ACC112 (cell line): ENCODE measurements around the gene AKT1.

Source experiments
- H2AFZ ChIP-seq: fragments of 200-600 bp; sonication (generic); one replicate; pipeline ENCODE4 v1.6.0; 2017; ENCODE audit warnings: antibody characterized with exemption, low read length; ENCODE audit not compliant: unreplicated experiment
- H3K27ac ChIP-seq: fragments of 200-600 bp; sonication (generic); 2 replicates; pipeline ENCODE4 v1.5.1; 2014; ENCODE audit warnings: low read depth, mild to moderate bottlenecking, antibody characterized with exemption, low read length, moderate library complexity
- H3K27me3 ChIP-seq: fragments of 200-600 bp; sonication (generic); 2 replicates; pipeline ENCODE4 v1.6.1; 2014; ENCODE audit warnings: mild to moderate bottlenecking, antibody characterized with exemption, low read length, moderate library complexity, mixed read lengths; ENCODE audit not compliant: insufficient read depth
- H3K36me3 ChIP-seq: fragments of 200-600 bp; sonication (generic); 2 replicates; pipeline ENCODE4 v1.6.1; 2016; ENCODE audit warnings: mild to moderate bottlenecking, antibody characterized with exemption, low read length, moderate library complexity, mixed read lengths; ENCODE audit not compliant: insufficient read depth
- H3K4me1 ChIP-seq: fragments of 200-600 bp; sonication (generic); one replicate; pipeline ENCODE4 v1.6.1; 2016; ENCODE audit warnings: low read length, mixed read lengths; ENCODE audit not compliant: insufficient read depth, unreplicated experiment, control insufficient read depth
- H3K4me3 ChIP-seq: fragments of 200-600 bp; sonication (generic); 2 replicates; pipeline ENCODE4 v1.5.1; 2014; ENCODE audit warnings: mild to moderate bottlenecking, low read depth, low read length
- H3K79me2 ChIP-seq: fragments of 200-600 bp; sonication (generic); one replicate; pipeline ENCODE4 v1.6.0; 2016; ENCODE audit warnings: low read length; ENCODE audit not compliant: control insufficient read depth, unreplicated experiment, insufficient read depth

The AKT1 gene

GRCh38 chr14:104783484-104784217 lies 11.9 kb downstream of the AKT1 start:
- no peaks in the 10 kb centered on the region for H3K36me3 ChIP-seq
- H3K27ac ChIP-seq, result no peak overlapping the region
- H3K27me3 ChIP-seq, result no peaks in the 10 kb centered on the region
- peaks cover 24% of the 10 kb centered on the region for H3K79me2 ChIP-seq
- no peaks in the 10 kb centered on the region for H3K4me1 ChIP-seq
- no peak overlapping the region for H3K4me3 ChIP-seq
- H2AFZ ChIP-seq, result no peak overlapping the region

GRCh38 chr14:104782808-104783139 lies 12.8 kb downstream of the AKT1 start:
- Histone ChIP-seq H3K27ac (no peak overlapping the region), H3K36me3 (no peaks in the 10 kb centered on the region), H2AFZ (no peak overlapping the region), H3K79me2 (peaks cover 17% of the 10 kb centered on the region), H3K4me3 (no peak overlapping the region), H3K27me3 (no peaks in the 10 kb centered on the region), H3K4me1 (no peaks in the 10 kb centered on the region)

- H3K4me3 ChIP-seq, result no peak overlapping the region
- peaks cover under 1% of the 10 kb centered on the region; the same call in 1 of the 2 replicates for H3K36me3 ChIP-seq
- H2AFZ ChIP-seq, result no peak overlapping the region
- H3K27me3 ChIP-seq, result no peaks in the 10 kb centered on the region
- no peak overlapping the region for H3K27ac ChIP-seq
- H3K79me2 ChIP-seq, result peaks cover 12% of the 10 kb centered on the region
- no peaks in the 10 kb centered on the region for H3K4me1 ChIP-seq
Measured at GRCh38 chr14:104782086-104782807, 13.3 kb downstream of the AKT1 start.

- Histone ChIP-seq H3K4me1 (no peaks in the 10 kb centered on the region), H3K27ac (no peak overlapping the region), H2AFZ (no peak overlapping the region), H3K36me3 (peaks cover 6% of the 10 kb centered on the region; the same call in 1 of the 2 replicates), H3K4me3 (no peak overlapping the region), H3K79me2 (peaks cover 7% of the 10 kb centered on the region), H3K27me3 (no peaks in the 10 kb centered on the region)
Measured at GRCh38 chr14:104781271-104782077, 14.1 kb downstream of the AKT1 start.

GRCh38 chr14:104780513-104781030 lies 15.0 kb downstream of the AKT1 start:
- peaks cover 7% of the 10 kb centered on the region for H3K79me2 ChIP-seq
- no peak overlapping the region for H3K27ac ChIP-seq
- H3K4me1 ChIP-seq, result no peaks in the 10 kb centered on the region
- no peak overlapping the region for H2AFZ ChIP-seq
- no peaks in the 10 kb centered on the region for H3K27me3 ChIP-seq
- H3K4me3 ChIP-seq, result no peak overlapping the region
- peaks cover 12% of the 10 kb centered on the region; the same call in 1 of the 2 replicates for H3K36me3 ChIP-seq

- H2AFZ ChIP-seq, result no peak overlapping the region
- peaks cover 7% of the 10 kb centered on the region for H3K79me2 ChIP-seq
- no peaks in the 10 kb centered on the region for H3K4me1 ChIP-seq
- H3K27ac ChIP-seq, result no peak overlapping the region
- H3K4me3 ChIP-seq, result no peak overlapping the region
- peaks cover 15% of the 10 kb centered on the region; the same call in 1 of the 2 replicates for H3K36me3 ChIP-seq
- H3K27me3 ChIP-seq, result no peaks in the 10 kb centered on the region
Measured at GRCh38 chr14:104779776-104780512, 15.6 kb downstream of the AKT1 start.

GRCh38 chr14:104778694-104779331 lies 16.7 kb downstream of the AKT1 start:
- H3K79me2 ChIP-seq, result no peaks in the 10 kb centered on the region
- no peak overlapping the region for H3K27ac ChIP-seq
- no peaks in the 10 kb centered on the region for H3K4me1 ChIP-seq
- peaks cover 15% of the 10 kb centered on the region; the same call in 1 of the 2 replicates for H3K36me3 ChIP-seq
- H3K4me3 ChIP-seq, result no peak overlapping the region
- no peaks in the 10 kb centered on the region for H3K27me3 ChIP-seq
- H2AFZ ChIP-seq, result no peak overlapping the region

- Histone ChIP-seq H3K27me3 (no peaks in the 10 kb centered on the region), H3K36me3 (peaks cover 21% of the 10 kb centered on the region; the same call in 1 of the 2 replicates), H3K4me1 (no peaks in the 10 kb centered on the region), H2AFZ (no peak overlapping the region), H3K4me3 (no peak overlapping the region), H3K79me2 (no peaks in the 10 kb centered on the region), H3K27ac (no peak overlapping the region)
Measured at GRCh38 chr14:104777808-104778249, 17.7 kb downstream of the AKT1 start.

GRCh38 chr14:104776961-104777807 lies 18.4 kb downstream of the AKT1 start:
- no peak overlapping the region for H3K27ac ChIP-seq
- peaks cover 27% of the 10 kb centered on the region; the same call in 1 of the 2 replicates for H3K36me3 ChIP-seq

More at GRCh38 chr14:104776961-104777807, 18.4 kb downstream of the AKT1 start:
- H3K4me1 ChIP-seq, result no peaks in the 10 kb centered on the region
- H3K27me3 ChIP-seq, result no peaks in the 10 kb centered on the region
- H3K79me2 ChIP-seq, result no peaks in the 10 kb centered on the region
- H3K4me3 ChIP-seq, result no peak overlapping the region
- no peak overlapping the region for H2AFZ ChIP-seq
